Tracheal epithelial cell (primary cell): ENCODE data around the gene SEBOX. TPM values are rescaled to one million over a fixed set of nuclear protein-coding genes. Genes with fewer than 3 reads are reported as not detected.

ENCODE experiments used
- total RNA-seq: library from RNA; depleted of rRNA; stranded (reverse); fragments of >200 nt; gene quantifications from 2 replicates; pipeline ENCODE4 v1.2.1, GENCODE V29; 2014

The SEBOX gene
- not detected in 2 replicates for total RNA-seq

DNA sequence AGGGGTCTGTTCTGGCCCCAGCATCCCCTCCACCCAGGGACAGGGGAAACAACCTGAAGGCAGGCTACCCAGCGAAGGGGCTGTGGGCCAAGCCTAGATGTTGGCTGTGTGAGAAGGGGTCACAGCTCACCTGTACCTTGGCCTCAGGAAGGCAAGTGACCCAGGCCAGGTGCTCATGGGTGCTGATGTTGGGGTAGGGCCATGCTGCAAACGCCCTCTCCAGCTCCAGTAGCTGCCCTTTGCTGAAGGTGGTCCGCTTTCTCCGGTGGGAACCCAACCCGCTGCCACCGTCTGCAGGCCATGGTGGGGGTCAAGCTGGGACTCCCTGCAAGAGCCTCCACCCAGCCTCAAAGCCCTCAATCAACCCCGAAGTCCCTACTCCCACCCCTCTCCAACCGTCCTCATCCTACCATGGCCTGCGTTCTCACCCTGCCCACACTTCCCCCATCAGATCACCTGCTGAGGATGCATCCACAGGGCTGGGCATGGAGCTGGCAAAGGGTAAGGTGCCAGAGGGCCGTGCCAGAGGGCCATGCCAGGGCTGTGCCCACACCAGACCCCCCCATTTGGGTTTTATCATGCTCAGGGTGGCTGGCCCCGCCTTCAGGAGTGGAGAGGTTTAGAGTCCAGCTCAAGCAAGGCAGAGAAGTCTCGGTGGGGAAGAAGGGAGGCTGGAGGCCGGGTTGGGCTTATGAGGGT is at the start of gene SEBOX:
Gene SEBOX, minus strand, starts transcription at position 535 of the 699 bp plus-strand sequence. Its CDS starts 48 bp downstream, at position 487.

GRCh38 chr17:28405632-28406472 is 40.9 kb upstream of the SEBOX start, which contains the start of gene SLC46A1:
Gene SLC46A1 (minus strand): TSS chr17:28406212. CDS start chr17:28406114, 98 bp downstream.

GRCh38 chr17:28371245-28372202 is 6.5 kb upstream of the SEBOX start, which contains the start of gene SARM1:
Gene SARM1 (plus strand): TSS chr17:28371694. CDS start chr17:28372033, 339 bp downstream.

GRCh38 chr17:28370035-28370743 is 5.2 kb upstream of the SEBOX start, which contains the start of gene VTN:
Gene VTN (minus strand): TSS chr17:28370307. CDS start chr17:28370203, 104 bp downstream.

DNA sequence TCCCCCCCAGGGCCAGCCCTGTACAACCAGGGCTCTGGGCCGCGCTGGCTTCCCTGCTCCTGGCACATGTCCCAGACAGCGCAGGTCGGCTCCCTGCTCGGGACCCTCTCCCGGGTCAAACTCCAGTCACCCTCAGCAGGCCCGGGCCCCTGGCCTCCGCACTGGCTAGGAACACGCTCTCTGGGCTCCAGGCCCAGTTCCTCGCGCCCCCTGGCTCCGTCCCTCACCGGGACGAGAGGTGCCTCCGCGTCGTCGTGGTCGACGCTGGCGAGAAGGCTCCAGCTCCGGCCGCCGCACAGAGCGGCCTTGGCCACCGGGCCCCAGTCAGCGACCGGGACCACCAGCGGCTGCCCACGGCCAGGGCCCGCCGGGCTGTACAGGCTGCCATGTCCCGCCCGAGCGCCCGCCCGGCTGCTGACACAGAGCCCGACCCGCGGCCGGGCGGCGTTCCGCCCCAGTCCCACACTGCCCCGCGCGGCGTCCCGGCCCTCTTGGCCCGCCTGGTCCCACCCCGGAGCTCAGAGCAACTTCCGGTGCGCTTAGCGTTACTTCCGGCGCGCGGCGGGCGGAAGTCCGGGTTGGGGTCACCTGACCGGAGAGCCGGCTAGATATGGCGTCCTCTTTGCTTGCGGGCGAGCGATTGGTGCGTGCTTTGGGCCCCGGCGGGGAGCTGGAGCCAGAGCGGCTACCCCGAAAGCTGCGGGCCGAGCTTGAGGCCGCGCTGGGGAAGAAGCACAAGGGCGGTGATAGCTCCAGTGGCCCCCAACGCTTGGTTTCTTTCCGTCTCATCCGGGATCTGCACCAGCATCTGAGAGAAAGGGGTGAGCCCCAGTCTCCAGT is 7.7 kb downstream of the SEBOX start, which contains the start of gene POLDIP2:
Gene POLDIP2, minus strand, starts transcription at position 467 of the 840 bp plus-strand sequence. Its CDS starts 79 bp downstream, at position 388.

DNA sequence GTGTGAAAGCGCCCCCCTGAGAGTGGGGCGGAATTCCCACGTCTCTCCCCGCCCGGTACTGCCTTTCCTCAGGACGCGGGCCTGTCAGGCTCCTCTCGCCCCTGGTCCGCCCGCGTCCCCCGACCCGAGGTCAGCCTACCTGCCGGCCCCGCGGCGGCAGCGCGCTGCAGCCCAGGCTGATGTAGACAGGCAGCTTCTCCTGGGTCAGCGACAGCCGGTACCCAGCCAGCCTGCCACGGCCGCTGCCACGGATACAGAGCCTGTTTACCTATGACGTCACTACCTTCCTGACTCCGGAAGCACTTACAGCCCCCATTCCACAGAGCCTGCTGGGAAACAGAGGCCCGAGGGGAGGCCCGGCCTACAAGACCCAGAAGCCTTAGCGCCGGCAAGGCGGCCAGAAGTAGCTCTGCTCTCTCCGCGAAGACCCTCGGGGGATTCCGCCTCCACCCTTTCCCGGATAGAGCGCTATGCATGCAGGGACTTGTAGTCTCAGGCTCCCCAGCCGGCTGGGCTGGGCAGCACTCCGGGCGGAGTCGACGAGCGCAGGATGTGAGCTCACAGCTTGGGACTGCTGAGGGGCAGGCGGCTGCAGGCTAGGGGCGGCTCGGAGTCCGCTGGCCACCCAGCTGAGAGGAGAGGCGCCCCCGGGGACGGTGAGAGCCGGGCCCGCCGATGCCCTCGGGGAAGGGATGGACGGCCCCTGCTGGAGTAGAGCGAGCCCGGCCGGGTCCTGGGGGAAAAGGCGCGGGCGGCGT is 29.6 kb downstream of the SEBOX start, which contains the start of the genes IFT20 and TNFAIP1:
Gene IFT20, minus strand, starts transcription at position 272 of the 758 bp plus-strand sequence. CDS start 3,487 bp downstream, outside the sequence.
Gene TNFAIP1, plus strand, starts transcription at position 561 of the 758 bp plus-strand sequence. CDS start 3,761 bp downstream, outside the sequence.

DNA sequence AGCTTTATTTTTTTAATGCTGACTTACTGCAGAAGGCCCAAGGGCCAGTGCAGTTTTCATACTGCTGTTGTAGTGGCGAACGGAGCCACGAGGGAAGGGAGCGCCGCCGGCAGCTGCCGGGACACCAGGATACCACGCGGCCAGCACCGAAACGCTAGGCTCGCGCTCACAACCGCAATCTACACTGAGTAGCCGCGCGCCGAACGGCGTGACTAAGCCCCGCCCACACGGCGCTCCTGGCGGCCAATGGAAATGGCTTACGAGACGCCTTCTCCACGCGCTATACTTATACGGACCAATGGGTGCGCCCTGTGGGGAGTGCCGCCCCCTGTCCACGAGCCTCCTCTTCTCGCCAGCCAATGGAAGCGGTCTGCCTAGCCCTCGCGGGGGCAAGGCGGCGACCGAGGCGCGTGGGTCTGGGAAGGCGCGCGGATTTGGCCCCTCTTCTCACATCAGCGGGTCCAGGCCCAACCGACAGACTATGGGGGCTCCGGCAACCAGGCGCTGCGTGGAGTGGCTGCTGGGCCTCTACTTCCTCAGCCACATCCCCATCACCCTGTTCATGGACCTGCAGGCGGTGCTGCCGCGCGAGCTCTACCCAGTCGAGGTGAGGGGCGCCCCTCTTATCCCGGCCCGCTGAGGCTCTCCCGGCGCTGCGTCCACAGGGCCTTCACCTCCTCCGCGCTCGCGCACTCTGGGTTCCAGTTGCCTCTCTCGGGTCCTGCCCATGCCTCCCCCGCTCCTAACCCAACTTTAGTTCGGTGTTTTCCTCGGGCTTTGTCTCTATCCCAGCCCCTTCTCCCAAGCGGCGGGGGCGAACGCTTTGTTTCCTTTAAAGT is 46.0 kb downstream of the SEBOX start, which contains the start of gene TMEM97:
Gene TMEM97, plus strand, starts transcription at position 442 of the 839 bp plus-strand sequence. Its CDS starts 40 bp downstream, at position 482.

Other genes starting within 250 kb of the SEBOX start
- gene TMEM97, start 46.0 kb downstream of the SEBOX start, total RNA-seq, result 10.6 and 14.3 TPM in 2 replicates
- 42.4 and 48.0 TPM in 2 replicates for gene IFT20, start 29.7 kb downstream of the SEBOX start, total RNA-seq
- 26.6 and 65.3 TPM in 2 replicates for gene TNFAIP1, start 29.4 kb downstream of the SEBOX start, total RNA-seq
- 70.8 and 82.9 TPM in 2 replicates for gene POLDIP2, start 7.7 kb downstream of the SEBOX start, total RNA-seq
- gene VTN, start 5.1 kb upstream of the SEBOX start, total RNA-seq, result not detected in 2 replicates
- 0.21 and 0.48 TPM in 2 replicates for gene SARM1, start 6.5 kb upstream of the SEBOX start, total RNA-seq
- gene SLC46A1, start 41.0 kb upstream of the SEBOX start, total RNA-seq, result 6.3 and 12.6 TPM in 2 replicates
- not detected in 2 replicates for gene SLC13A2, start 108.4 kb upstream of the SEBOX start, total RNA-seq
- 0.21 and 0.24 TPM in 2 replicates for gene FOXN1, start 141.1 kb upstream of the SEBOX start, total RNA-seq
- 30.6 and 34.5 TPM in 2 replicates for gene UNC119, start 187.4 kb upstream of the SEBOX start, total RNA-seq
- 45.2 and 48.4 TPM in 2 replicates for gene PIGS, start 206.3 kb upstream of the SEBOX start, total RNA-seq
- 78.4 and 88.7 TPM in 2 replicates for gene ALDOC, start 211.7 kb upstream of the SEBOX start, total RNA-seq
- gene SPAG5, start 233.8 kb upstream of the SEBOX start, total RNA-seq, result 0.85 and 3.9 TPM in 2 replicates
- 2.7 and 4.7 TPM in 2 replicates for gene RSKR, start 249.0 kb upstream of the SEBOX start, total RNA-seq